IMR-90 (cell line): ENCODE measurements around the gene CLASP1.

Source experiments
- BHLHE40 ChIP-seq: fragments of 150-350 bp; IDR thresholded peaks from 2 replicates; pipeline ENCODE4 v1.6.1; 2016; ENCODE audit warnings: mild to moderate bottlenecking, low read depth, low read length
- CEBPB ChIP-seq: IDR thresholded peaks from 2 replicates; pipeline ENCODE4 v1.6.1; 2012; ENCODE audit warnings: low read depth, low read length, improper control_type of control experiment
- CTCF ChIP-seq: conservative IDR thresholded peaks from 2 replicates; pipeline ENCODE4 v1.5.1; 2012; ENCODE audit warnings: mild to moderate bottlenecking, low read depth, low read length, improper control_type of control experiment
- FOS ChIP-seq: fragments of 150-350 bp; IDR thresholded peaks from 2 replicates; pipeline ENCODE4 v1.6.1; 2016; ENCODE audit warnings: low read depth, low read length
- MXI1 ChIP-seq: IDR thresholded peaks from 2 replicates; pipeline ENCODE4 v1.6.1; 2012; ENCODE audit warnings: low read depth, mild to moderate bottlenecking, low read length, moderate library complexity, borderline replicate concordance
- POLR2A ChIP-seq: IDR thresholded peaks from 2 replicates; pipeline ENCODE4 v1.6.1; 2012; ENCODE audit warnings: mild to moderate bottlenecking, low read depth, low read length
- RAD21 ChIP-seq: IDR thresholded peaks from 2 replicates; pipeline ENCODE4 v1.6.1; 2012; ENCODE audit warnings: low read length, improper control_type of control experiment

- TF ChIP-seq CTCF, result no peak
- no peak for TF ChIP-seq RAD21
- no peak for TF ChIP-seq FOS
- TF ChIP-seq POLR2A, result no peak
- TF ChIP-seq BHLHE40, result no peak
- TF ChIP-seq CEBPB, result no peak
- no peak for TF ChIP-seq MXI1
These were observed 172.6 kb downstream of the CLASP1 start for GRCh38 chr2:121476684-121477083.
